ENCODE results near the gene DNAH1.

Gene DNAH1

DNA sequence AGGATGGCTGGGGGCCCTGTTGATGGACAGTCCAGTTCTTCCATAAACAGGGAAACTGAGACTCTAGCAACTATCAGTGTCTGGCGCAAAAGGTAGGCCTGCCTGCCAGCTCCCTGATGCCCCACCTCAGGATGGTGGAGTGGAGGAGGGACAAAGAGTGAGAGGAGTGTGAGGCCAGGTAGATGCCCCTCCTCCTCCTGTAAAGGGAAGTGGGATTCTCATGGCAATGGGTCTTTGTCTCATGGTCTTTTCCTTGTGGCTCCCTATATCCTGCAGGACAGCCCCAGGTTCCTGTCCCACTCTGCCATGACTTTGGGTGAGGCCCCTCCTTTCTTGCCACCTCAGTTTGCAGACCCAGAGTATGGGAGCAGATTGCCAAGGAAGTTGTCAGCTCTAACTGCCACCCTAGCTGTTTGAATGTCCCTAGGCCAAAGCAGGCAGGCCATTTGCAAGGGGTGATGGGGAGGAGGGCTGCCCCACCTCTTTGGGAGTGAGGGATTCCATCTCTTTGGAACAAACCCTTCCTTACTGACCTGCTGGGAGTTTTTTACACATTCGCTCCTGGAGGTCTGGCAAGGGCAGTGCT, 2.8 kb upstream of the DNAH1 start:
- peaks cover 25% of the 10 kb centered on the region for H3K4me1 ChIP-seq (ENCODE audit: low read length)
- peak overlapping the region; percentile 35 for H3K4me2 ChIP-seq (ENCODE audit: low read depth, low read length)
- H2AFZ ChIP-seq (ENCODE audit: low read length): no peak overlapping the region

DNA sequence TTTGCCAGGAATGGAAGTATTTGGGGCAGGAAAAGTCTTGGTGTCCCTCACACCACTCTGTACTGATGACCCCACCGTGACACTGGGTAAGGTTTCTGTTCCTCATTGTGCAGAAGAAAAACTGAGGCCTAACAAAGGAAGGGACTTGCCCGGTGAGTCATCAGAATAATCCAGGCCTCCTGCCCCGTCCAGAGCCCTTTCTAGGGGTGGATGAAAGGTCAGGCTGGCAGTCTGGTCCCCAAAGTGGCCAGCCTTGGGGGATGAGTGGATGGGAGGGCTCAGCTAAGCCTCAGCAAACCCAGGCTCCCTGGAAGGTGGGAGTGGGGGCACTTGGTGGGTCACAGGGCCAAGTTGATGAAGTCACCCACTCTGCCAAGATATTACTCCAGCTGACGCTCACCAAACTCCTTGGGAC, 2.3 kb upstream of the DNAH1 start:
- Histone ChIP-seq H3K36me3 (replicated peaks; ENCODE audit: insufficient read depth, low read length) (no peaks in the 10 kb centered on the region), H3K27me3 (replicated peaks; ENCODE audit: insufficient read depth, low read length) (no peaks in the 10 kb centered on the region), H3K4me2 (ENCODE audit: low read depth, low read length) (peak overlapping the region; percentile 35), H3K4me3 (ENCODE audit: low read length) (no peak overlapping the region), H3K4me1 (ENCODE audit: low read length) (peaks cover 25% of the 10 kb centered on the region), H3K9ac (ENCODE audit: low read length) (no peak overlapping the region), H2AFZ (ENCODE audit: low read length) (no peak overlapping the region), H3K27ac (ENCODE audit: low read length) (peak overlapping the region; percentile 61; the same call in 1 of the 2 replicates), H3K79me2 (ENCODE audit: low read length) (no peaks in the 10 kb centered on the region), H3K9me2 (replicated peaks; ENCODE audit: insufficient read depth, low read length) (no peaks in the 10 kb centered on the region), H4K20me1 (ENCODE audit: insufficient read depth, low read length) (no peaks in the 10 kb centered on the region), H3F3A (ENCODE audit: insufficient read depth, low read length) (peaks cover 4% of the 10 kb centered on the region; the same call in 1 of the 2 replicates), H3K9me3 (replicated peaks; ENCODE audit: insufficient read depth, low read length) (no peaks in the 10 kb centered on the region)
- TF ChIP-seq, protein P1, sequence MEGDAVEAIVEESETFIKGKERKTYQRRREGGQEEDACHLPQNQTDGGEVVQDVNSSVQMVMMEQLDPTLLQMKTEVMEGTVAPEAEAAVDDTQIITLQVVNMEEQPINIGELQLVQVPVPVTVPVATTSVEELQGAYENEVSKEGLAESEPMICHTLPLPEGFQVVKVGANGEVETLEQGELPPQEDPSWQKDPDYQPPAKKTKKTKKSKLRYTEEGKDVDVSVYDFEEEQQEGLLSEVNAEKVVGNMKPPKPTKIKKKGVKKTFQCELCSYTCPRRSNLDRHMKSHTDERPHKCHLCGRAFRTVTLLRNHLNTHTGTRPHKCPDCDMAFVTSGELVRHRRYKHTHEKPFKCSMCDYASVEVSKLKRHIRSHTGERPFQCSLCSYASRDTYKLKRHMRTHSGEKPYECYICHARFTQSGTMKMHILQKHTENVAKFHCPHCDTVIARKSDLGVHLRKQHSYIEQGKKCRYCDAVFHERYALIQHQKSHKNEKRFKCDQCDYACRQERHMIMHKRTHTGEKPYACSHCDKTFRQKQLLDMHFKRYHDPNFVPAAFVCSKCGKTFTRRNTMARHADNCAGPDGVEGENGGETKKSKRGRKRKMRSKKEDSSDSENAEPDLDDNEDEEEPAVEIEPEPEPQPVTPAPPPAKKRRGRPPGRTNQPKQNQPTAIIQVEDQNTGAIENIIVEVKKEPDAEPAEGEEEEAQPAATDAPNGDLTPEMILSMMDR (IDR thresholded peaks at IDR 0.05; ENCODE audit: low read length): no peak
- TF ChIP-seq EZH2 (optimal IDR thresholded peaks at IDR 0.05; ENCODE audit: low read depth, low read length) (no peak), EZH2phosphoT487 (IDR thresholded peaks at IDR 0.05; ENCODE audit: low read length) (no peak)
- peak; percentile 76 for DNase-seq

More for the DNA sequence above, 2.8 kb upstream of the DNAH1 start:
- peaks cover 4% of the 10 kb centered on the region; the same call in 1 of the 2 replicates for H3F3A ChIP-seq (ENCODE audit: insufficient read depth, low read length)
- TF ChIP-seq, protein P1 (IDR thresholded peaks at IDR 0.05; ENCODE audit: low read length): no peak
- no peak for TF ChIP-seq EZH2 (optimal IDR thresholded peaks at IDR 0.05; ENCODE audit: low read depth, low read length)
- no peaks in the 10 kb centered on the region for H3K9me3 ChIP-seq (replicated peaks; ENCODE audit: insufficient read depth, low read length)
- H3K36me3 ChIP-seq (replicated peaks; ENCODE audit: insufficient read depth, low read length): no peaks in the 10 kb centered on the region
- no peaks in the 10 kb centered on the region for H3K79me2 ChIP-seq (ENCODE audit: low read length)
- no peak overlapping the region for H3K9ac ChIP-seq (ENCODE audit: low read length)
- peak overlapping the region; percentile 61 for H3K27ac ChIP-seq (ENCODE audit: low read length)
- no peaks in the 10 kb centered on the region for H3K9me2 ChIP-seq (replicated peaks; ENCODE audit: insufficient read depth, low read length)
- no peak for DNase-seq
- no peaks in the 10 kb centered on the region for H4K20me1 ChIP-seq (ENCODE audit: insufficient read depth, low read length)
- no peaks in the 10 kb centered on the region for H3K27me3 ChIP-seq (replicated peaks; ENCODE audit: insufficient read depth, low read length)
- H3K4me3 ChIP-seq (ENCODE audit: low read length): no peak overlapping the region

GRCh38 chr3:52314489-52314888, 1.6 kb upstream of the DNAH1 start:
- Histone ChIP-seq H3K9me3 (replicated peaks; ENCODE audit: insufficient read depth, low read length) (no peaks in the 10 kb centered on the region), H3K36me3 (replicated peaks; ENCODE audit: insufficient read depth, low read length) (no peaks in the 10 kb centered on the region), H3K4me3 (ENCODE audit: low read length) (no peak overlapping the region), H3K4me1 (ENCODE audit: low read length) (peaks cover 25% of the 10 kb centered on the region), H3K27ac (ENCODE audit: low read length) (no peak overlapping the region), H3F3A (ENCODE audit: insufficient read depth, low read length) (peaks cover 4% of the 10 kb centered on the region; the same call in 1 of the 2 replicates), H2AFZ (ENCODE audit: low read length) (no peak overlapping the region), H3K79me2 (ENCODE audit: low read length) (no peaks in the 10 kb centered on the region), H3K9me2 (replicated peaks; ENCODE audit: insufficient read depth, low read length) (no peaks in the 10 kb centered on the region), H3K27me3 (replicated peaks; ENCODE audit: insufficient read depth, low read length) (no peaks in the 10 kb centered on the region), H3K4me2 (ENCODE audit: low read depth, low read length) (no peak overlapping the region), H3K9ac (ENCODE audit: low read length) (no peak overlapping the region), H4K20me1 (ENCODE audit: insufficient read depth, low read length) (no peaks in the 10 kb centered on the region)
- TF ChIP-seq, protein P1 (IDR thresholded peaks at IDR 0.05; ENCODE audit: low read length): no peak
- TF ChIP-seq EZH2 (optimal IDR thresholded peaks at IDR 0.05; ENCODE audit: low read depth, low read length): no peak
- no peak for TF ChIP-seq EZH2phosphoT487 (IDR thresholded peaks at IDR 0.05; ENCODE audit: low read length)
- DNase-seq: no peak
